Measurements from ENCODE around the gene ARHGAP26.

Gene ARHGAP26

DNA sequence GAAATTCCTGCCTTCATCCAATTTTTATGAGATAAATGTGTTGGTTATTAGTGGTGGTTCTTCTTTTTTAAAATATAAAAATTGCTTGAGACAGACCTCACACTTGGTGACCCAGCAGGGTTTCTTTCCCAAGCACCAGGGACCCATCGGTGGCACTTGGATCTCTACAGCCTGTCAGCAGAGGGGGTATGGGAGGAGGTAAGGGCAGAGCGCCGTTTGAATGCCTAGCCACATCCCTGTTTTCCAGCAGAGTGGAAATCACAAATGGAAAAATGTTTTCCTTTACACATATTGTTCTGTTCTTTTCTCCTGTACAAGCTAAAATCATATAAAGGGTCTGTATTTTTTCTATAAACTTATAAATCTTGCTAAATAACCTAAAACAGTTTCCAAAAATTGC is 385.3 kb downstream of the ARHGAP26 start:
- no peak for DNase-seq

DNA sequence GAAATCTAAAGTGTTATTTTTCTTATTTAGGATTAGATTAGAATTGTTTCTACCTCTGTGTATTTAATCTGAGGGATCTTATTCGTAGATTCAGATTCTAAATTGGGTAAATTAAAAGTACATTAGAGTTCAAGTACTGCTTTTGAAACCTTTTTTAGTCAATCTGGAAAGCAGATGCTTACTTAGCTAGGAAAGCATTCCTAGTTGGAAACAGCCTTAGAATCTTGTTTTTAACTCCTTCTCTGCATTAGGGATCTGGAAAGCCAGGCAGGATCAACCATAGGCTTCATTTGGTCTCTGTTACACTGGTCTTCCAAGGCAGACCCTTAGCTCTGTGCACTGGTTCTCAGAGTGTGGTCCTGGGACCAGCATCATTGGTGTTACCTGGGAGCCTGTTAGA is 385.9 kb downstream of the ARHGAP26 start:
- DNase-seq, result no peak

DNA sequence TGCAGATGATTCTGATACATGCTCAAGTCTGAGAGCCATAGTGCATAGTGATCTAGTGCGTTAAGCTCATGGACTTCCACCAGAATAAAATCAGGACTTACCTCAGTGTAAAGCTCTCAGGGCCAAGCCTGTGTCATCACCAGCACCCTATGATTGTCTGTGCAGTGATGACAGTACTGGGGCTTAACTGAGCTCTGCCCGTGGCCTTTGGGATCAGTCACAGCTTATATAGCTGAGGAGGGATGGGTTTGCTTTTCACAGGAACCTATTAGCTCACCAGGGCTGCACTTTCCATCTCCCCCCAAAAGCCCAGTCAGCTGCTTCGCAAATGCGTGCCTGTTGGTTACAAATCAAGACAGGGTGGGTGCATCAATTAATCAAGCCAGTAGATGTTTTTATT is 386.4 kb downstream of the ARHGAP26 start:
- no peak for DNase-seq

DNA sequence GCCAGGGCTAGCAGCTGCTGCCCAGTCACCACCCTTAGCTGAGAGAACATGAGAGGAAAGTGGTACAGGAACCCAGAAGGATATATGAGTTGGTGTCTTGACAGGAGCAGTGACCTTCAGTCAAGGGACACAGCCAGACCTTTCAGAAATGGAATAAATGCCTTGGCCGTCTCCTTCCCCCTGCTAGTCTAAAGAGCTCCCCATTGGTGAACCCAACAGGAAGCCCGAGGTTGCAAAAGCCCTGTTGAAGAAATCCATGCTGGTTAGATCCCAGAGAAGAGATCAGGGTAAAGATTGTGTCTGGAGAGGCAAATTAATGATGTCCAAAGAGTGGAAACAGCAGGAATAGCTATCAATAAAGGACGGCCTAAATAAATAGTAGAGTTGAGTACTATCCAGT is 388.9 kb downstream of the ARHGAP26 start:
- no peak for DNase-seq

DNA sequence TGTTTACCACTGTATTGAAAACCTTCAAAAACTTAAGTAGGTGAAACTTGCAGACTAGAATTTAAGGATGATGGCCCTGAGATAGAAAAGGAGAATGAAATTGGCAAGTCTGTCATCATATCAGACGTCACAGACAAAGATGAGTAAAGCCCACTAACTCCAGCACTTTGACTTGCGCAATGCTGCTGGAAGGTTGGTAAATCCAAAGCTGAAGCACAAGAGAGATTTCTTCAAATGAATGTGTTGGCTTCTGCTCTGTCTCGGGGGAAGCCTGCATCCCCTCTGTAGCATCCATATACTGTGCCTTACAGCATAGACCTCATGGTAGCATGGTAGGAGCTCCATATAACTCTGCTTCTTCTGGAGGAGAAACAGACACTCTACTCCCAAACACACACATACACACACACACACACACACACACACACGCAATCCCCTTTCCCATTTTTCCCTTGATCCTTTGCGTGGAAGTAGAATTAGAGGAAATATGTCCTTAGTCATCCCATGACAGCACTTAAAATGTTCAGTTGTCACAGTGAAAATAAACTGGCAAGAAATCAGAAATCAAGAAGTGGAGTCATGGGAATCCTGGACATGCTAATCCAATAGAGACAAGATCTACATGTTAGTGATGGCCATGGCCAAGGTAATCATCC is 391.8 kb downstream of the ARHGAP26 start:
- DNase-seq, result no peak

DNA sequence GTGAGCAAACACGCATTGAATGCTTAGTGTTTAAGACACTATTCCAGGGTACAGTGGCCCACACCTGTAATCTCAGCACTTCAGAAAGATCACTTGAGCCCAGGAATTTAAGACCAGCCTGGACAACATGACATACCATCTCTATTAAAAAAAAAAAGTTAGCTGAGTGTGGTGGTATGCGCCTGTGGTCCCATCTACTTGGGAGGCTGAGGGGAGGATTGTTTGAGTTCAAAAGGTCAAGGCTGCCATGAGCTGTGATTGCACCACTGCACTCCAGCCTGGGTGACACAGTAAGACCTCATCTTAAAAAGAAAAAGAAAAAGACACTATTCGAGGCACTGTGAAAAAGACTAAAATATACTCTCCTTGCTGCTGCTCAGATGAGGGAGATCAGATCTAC is 392.6 kb downstream of the ARHGAP26 start:
- DNase-seq, result no peak

DNA sequence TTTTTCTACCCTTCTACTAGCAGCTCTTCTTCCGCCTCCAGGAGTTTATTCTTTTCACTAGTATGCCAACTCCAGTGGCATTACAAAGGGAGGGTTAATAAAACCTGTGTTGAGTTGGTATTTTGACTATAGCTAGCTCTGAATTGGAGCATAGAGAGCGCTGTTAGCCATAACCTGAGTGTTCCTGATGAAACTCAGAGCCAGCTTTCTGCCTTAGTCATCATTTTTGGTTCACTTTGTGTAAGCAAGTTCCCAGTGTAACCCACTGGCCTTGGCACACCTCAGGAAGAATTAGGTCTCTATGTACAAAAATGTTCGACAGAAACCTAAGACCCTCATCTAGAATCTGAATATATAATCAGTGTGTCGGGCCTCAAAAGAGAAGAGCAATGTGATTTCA is 394.4 kb downstream of the ARHGAP26 start:
- no peak for DNase-seq

DNA sequence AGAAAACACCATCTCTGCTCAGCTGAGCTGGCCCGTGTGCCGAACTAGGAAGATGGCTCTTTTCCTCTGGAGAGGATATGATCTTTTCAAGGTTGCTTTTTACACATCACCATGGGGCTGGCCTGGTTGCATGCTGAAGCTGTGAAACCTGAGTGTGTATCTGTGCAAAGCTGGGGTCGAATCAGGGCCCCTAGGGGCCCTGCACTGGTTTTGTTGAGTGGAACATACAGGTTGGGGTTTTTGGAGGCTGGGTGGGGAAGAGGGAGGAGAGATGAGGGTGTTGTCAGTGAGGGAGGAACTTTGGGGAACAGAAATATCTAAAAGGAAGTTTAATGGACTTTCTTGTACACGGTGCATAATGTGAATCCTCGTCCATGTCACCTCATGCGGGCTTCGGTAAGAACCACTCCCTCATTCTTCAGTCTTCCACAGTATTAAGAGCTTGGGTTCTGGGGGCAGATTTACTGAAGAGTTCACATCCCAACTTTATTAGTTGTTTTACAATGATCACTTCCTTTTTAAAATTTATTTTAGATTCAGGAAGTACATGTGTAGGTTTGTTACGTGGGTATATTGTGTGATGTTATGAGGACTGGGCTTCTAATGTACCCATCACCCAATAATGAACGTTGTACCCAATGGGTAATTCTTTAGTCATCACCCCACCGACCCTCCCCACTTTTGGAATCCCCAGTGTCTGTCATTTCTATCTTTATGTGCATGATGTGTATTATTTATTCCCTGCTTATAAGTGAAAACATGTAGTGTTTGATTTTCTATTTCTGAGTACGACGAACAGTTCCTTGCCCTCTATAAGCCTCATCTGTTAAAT is 395.1 kb downstream of the ARHGAP26 start:
- DNase-seq, result no peak

DNA sequence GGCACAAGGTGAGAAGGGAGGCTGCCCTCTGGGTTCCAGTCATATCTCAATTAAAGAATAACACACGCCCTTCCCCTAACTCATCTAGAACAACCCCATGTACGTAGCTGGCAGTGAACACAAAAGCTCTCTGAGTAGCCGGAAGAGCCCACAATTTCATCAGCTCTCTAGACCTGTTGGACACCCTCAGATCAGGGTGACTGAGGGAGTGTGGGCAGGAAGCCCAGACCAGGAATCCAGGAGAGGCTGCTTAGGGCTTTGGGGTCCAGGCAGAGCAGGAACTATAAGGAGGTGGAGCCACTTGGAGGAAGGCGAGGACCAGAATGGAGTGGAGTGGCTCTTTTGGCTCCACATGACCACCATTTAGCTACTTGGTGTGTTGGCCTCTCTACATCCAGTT is 395.9 kb downstream of the ARHGAP26 start:
- no peak for DNase-seq

DNA sequence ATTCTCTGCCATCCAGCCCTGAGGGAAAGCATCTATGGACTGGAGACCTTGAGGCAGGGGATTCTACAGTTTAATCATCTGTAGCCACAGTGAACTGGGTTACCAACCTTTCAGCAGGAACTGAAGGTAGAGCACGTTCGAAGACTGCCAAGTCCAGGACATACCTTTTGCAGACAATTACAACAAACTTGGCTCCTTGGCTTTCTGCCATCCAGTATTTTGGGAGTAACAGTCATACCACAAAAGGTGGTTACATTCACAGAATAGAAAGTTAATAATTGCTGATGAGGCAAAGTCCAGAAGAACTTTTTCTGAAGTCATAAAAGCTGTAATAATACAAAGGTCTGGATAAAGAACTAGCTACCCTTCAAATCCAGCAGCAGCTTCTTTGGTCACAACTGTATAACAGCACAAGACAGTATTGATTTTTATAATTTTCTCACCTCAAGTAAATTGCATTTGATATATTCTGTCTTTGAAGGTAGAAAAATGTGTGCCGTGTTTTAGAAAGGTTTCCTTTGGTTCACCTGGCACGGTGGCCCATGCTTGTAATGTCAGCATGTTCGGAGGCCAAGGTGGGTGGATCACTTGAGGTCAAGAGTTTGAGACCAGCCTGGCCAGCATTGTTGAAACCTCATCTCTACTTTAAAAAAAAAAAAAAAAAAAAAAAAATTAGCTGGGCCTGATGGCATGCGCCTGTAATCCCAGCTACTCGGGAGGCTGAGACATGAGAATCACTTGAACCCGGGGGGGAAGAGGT is 396.7 kb downstream of the ARHGAP26 start:
- no peak for DNase-seq

DNA sequence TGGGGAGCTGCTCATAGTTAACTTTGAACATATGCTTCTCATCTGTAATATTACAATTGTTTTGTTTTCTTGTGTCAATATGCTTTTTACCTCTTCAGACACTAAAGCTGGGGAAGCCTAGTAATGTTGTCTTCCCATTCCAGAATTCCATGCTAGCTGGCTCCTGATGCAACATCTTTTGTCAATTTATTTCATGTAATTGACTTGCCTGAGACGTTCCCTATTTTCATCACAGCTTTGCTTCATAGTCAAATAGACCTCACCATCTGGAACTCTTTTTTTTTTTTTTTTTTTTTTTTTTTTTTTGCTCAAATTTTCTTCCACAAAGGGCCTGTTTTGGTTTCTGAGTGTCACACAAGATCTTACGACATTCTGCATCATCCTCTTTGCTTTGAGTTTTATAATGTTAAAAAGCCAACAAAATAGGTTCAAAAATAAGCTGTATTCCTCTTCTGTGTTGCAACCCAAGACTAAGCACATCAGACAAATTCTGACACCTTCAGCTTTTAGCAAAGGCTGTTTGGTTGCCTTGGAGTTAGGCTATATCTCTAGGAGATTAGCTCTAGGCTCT is 398.1 kb downstream of the ARHGAP26 start:
- no peak for DNase-seq

DNA sequence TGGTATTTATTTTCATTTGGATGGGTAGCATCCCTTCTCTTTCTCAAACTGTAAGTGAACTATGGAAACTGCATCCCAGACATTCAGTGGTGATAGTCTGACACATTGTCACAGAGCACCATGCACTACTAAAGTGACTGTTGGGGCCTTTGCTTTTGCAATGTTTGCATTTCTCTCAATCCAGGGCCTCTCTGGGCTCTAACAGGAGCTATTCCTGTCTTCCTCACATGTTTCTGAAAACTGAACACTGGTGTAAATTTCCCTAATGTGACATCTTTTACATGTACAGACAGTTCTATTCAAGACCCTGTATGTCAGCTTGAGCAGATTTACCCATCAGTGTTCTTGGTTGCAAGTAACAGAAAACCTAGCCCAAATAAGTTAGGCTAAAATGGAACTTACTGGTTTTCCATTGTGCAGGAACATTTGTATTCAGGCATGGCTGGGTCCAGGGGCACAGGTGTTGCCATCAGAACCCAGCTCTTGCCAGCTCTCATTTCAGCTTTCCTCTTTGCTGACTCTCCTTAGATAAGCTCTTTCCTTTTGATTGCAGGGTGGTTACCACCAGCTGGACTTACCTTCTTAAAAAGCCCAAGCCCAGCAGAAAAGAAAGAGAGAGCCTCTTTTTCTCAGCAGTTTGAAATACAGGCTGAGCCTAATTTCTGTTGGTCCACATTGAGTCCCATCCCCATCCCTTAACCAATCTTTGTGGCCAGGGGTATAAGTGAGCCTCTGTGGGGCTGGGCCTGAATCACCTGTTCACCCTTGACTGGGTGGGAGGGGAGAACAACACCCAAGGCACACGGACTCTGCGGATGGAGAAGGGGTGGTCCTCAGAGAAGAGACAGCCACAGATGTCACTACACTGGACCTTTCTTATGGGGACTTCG is 399.0 kb downstream of the ARHGAP26 start:
- no peak for DNase-seq

DNA sequence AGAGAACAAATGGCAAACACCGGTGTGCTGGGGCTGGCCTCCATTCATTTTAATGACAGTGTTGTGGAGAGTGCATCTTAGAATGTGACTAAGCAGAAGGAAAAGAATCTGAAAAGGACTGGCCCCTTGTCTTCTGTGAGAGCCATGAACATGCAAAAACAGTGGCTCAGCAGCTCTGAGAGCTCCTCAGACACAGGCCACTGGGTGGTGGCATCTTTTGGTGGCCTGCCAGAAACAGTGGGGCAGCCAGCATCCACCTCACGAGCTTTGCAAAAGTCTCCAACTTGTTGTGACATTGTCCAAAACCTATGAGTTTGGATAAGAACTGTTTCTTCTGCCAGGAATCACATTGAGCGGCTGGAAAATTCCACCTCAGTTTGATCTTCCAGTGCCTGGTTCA is 399.9 kb downstream of the ARHGAP26 start:
- no peak for DNase-seq

DNA sequence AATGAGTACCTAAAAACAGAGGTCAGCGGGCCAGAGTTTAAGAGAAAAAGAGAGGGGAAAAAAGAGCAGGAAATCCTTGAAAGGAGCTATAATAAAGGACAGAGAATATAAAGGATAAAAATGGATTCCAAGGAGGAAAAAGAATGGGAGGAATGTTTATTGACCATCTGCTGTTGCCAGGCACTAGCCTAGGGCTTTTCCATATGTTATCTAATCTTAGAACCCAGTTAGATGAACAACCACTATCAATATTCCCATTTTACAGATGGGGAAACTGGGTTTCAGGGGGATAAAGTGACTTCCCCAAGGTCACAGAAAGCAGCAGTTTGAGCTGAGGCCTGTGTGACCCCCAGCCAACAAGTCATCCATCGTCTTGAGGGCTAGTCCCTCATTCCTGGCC is 400.8 kb downstream of the ARHGAP26 start:
- no peak for DNase-seq

DNA sequence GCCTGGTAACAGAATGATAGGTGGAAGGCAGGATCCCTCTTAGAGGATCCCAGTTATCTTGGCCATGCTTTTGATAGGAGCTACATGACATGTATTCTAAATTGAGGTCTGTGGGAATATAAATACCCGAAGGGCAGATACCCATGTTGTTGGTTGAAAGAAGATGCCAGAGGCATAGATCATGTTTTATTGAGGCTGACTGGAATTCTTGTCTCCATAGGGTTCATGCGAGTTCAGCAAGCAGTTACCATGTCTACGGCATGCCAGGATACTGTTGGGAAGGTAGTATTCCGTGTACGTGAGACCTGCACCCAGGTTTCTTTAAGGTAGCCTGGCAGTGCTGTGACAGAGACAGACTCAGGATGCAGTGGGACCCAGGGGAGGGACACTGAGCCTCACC is 402.6 kb downstream of the ARHGAP26 start:
- DNase-seq, result no peak

DNA sequence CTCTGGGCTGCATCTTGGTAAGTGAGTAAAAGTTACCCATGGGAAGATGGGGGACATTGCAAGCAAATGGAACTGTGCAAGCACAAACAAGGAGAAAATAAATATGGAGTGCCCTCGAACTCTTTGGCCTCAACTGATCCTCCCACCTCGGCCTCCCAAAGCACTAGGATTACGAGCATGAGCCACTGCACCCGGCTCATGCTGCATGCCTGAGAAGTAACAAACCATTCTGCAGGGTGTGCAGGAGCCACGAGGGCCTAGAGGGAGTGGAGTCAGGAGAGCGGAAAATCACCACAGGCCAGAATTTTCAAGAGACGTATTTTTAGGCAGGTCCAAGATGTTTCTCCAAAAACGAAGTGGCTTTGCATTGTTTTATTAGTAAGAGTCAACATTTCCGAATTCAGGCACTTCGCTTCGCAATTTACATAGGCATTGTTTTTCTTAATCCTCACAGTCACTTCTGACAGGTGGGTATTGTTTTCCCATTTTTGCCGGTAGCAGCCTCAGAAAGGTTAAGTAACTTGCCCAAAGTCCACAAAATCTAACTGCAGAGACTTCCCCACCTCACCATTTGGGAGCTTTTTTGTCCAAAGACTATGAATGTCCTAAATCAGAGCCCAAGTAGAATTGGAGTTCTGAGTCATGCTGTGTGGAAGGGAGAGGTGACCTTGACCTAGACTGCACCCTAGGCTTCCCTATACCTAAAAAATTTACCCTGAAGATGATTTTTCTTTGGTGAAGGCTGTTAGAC is 403.1 kb downstream of the ARHGAP26 start:
- DNase-seq, result no peak

DNA sequence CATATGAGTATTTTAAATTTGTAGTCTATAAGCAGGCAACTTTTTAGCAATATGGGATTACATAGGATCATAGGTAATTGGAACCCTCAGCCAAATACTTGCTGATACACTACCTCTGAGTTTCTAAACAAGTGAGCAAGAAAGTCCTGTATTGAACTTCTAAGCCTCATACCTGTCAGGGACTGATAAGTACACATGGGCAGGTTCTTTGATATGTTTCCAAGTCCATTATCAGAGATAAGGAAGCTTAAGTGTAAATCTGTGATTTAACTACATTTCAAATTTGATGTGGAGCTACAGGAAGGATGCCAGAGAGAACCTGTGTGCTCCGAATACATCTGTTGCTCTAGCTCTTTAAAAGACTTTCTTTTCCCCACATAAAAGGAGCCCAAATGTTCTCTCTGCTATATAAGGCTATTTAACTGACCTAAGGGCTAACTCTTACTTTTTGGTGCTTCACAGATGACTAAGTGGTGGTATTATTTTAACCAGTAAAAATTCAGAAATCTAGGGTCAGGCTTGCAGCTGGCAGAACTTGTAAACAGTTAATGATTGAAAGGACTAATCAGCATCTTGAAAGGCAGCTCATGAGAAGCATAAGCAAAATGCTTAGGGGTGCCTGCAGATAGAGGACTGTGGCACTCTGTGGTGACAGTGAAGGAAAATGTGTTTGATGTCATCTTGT is 404.7 kb downstream of the ARHGAP26 start:
- no peak for DNase-seq

DNA sequence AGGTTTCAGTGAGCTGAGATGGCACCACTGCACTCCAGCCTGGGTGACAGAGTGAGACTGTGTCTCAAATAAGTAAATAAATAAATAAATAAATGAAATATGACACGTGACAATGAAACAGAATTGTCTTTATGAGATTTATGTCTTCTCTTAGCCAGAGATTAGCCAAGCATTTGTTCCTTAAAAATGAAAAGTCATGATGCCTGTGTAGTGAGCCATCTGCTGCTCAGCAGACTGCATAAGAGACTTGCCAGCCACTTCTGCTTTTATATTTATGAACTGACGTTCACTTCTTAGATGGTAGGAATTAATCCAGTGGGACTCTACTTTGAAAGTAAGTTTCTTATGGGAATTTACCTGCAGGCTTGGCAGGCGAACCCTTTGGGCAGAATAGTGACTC is 405.9 kb downstream of the ARHGAP26 start:
- no peak for DNase-seq

DNA sequence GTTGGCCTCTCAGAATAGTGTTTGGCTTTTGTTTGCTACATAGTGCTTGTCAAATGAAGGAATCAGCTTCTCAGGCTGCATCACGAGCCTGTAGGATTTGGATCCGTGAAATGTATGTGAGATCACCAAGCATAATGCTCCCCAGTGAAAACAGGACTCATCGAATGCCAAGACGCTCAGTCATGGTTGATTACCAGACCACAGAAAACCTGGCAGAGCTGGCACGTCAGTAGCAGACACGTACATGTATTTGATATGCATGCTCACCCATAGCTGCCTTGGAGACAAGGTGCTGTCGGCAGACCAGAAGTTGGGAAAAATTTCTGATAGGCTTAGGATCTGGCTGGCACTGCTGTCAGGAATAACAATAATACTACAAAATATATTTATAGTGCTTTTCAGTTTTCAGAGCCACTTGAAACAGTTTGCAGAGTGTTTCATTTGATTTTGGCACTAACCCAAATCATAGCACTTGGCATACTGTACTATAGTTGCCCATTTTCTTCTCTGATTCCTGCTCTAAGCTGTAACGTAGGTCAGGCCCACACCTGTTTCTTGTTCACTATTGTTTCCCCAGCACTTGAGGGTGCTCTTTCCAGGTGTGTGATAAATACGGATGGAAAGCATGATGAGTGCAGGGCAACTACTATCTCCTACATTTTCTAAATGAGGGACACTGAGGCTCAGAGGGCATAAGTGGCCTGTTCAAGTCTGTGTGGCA is 407.2 kb downstream of the ARHGAP26 start:
- peak; percentile 93 for DNase-seq

DNA sequence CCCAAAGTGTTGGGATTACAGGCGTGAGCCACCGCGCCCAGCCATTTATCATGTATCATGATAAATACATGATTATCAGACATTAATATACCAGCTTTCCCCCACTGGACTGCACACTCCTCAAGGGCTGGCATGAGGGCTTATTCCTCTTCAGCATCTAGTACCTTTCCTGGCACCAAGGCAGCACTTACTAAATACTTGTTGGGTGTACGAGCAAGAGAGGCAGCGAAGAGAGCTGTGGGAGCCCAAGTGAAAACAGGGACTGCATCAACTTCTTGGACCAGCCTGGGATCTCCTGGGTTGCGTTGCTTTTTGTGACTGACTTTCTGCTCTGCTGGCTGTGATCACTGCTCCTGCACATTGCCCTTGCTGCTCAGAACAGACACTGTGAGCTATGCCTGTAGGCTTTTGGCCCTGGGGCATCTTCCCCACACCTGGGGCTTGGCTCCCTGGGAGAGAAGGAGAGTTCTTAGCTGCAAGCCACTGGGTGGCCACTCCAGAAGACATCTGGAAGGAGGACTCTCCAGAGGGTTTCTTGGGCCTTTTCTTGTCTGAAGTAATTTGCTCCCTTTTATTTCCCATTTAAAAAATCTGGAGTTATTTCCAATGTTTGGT is 409.1 kb downstream of the ARHGAP26 start:
- DNase-seq, result no peak

All from NCI-H1105 treated with DMSO at 0.1 percent for 48 hours (cell line).